Esophagus squamous epithelium (tissue), 5 donors: ENCODE results near the gene INO80E. TPM values are rescaled to one million over a fixed set of nuclear protein-coding genes. Genes with fewer than 3 reads are reported as not detected.

Experiments
- DNase-seq: peaks from one replicate; lab custom pipeline; 2025; lab: John Stamatoyannopoulos, UW
- H3K27ac ChIP-seq, 4 donors: fragments of 200-600 bp; sonication (generic); one replicate each; pipeline ENCODE4 v1.5.1; 2016 to 2019; ENCODE audit warnings: mild to moderate bottlenecking in 1 of 4
- H3K27me3 ChIP-seq, 4 donors: fragments of 200-600 bp; sonication (generic); 1 replicate in 3 of 4; 2 replicates in 1 of 4; pipeline versions ENCODE4 v1.5.1 to v1.6.0; 2017 to 2021; ENCODE audit warnings: antibody characterized with exemption in 1 of 4
- H3K36me3 ChIP-seq, 3 donors: fragments of 200-600 bp; sonication (generic); one replicate each; pipeline ENCODE4 v1.5.1; 2016 to 2019
- H3K4me1 ChIP-seq, 3 donors: fragments of 200-600 bp; sonication (generic); one replicate each; pipeline ENCODE4 v1.5.1; 2017 to 2019
- H3K4me3 ChIP-seq, 4 donors: fragments of 200-600 bp; sonication (generic); 1 replicate in 3 of 4; 2 replicates in 1 of 4; pipeline ENCODE4 v1.5.1; 2016 to 2019; ENCODE audit warnings: mild to moderate bottlenecking in 2 of 4, moderate library complexity in 1 of 4
- H3K9me3 ChIP-seq, 3 donors: fragments of 200-600 bp; sonication (generic); one replicate each; pipeline ENCODE4 v1.5.1; 2016 to 2019
- POLR2A ChIP-seq, 4 donors: fragments of 450-650 bp; IDR thresholded peaks; one replicate each; pipeline ENCODE4 v1.6.1; 2017; ENCODE audit warnings: antibody characterized with exemption in 4 of 4, mild to moderate bottlenecking in 4 of 4, moderate library complexity in 3 of 4
- WGBS, 2 donors: methylation state at CpG; one replicate each; pipeline ENCODE4 v1.1.5; 2018; 5-methylcytosine and 5-hydroxymethylcytosine counted together
- intact Hi-C: fragments of 100-400 bp; cut with DNase I; formaldehyde crosslinking; loops from one replicate; pipeline ENCODE4 v1.15.0; 2022
- total RNA-seq, 4 donors: library from RNA; depleted of rRNA; stranded (reverse); fragments of >200 nt; gene quantifications; one replicate each; pipeline ENCODE4 v1.1.0, GENCODE V29; 2016
- TF ChIP-seq, protein P1 (sequence below), 6 experiments: fragments of 450-650 bp in 4 of 6; fragments of 200-600 bp in 2 of 6; sonication (generic) in 2 of 6; IDR thresholded peaks; one replicate each; pipeline ENCODE4 v1.5.1; 2016 to 2019; ENCODE audit warnings: antibody characterized with exemption in 6 of 6, mild to moderate bottlenecking in 4 of 6, moderate library complexity in 4 of 6
- donor health status: DM: yes; HTN: yes; CAD: no.

INO80E gene
- total RNA-seq, 4 donors from 2014 or later, result 34.3 to 59.9 (median 48.0) TPM

DNA sequence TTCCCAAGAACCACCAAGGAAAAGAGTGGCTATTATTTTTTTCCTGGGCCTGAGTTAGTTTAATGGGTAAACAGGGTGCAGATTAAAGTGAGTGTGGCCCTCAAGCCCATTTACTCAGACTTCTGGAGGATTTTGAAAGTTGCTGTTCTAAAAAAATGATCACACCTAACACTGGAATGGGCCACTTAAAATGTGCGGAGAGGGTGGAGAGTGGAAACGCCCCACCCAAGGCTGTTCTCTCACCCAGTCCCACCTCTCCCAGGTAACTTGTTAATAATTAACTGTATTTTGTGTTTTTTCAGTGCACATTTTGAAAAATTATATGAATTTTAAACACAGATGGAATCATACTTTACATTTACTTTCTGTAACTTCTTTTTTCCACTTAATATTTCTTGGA, 6.0 kb upstream of the INO80E start:
- Histone ChIP-seq H3K27me3 (no peaks in the 10 kb centered on the region), H3K9me3 (no peaks in the 10 kb centered on the region), H3K4me3 (no peak overlapping the region), H3K4me1 (peaks cover 11 to 20% (median 12%) of the 10 kb centered on the region in 3 donors), H3K36me3 (peaks cover 35 to 90% (median 66%) of the 10 kb centered on the region in 3 donors), H3K27ac (no peak overlapping the region)
- TF ChIP-seq, protein P1, sequence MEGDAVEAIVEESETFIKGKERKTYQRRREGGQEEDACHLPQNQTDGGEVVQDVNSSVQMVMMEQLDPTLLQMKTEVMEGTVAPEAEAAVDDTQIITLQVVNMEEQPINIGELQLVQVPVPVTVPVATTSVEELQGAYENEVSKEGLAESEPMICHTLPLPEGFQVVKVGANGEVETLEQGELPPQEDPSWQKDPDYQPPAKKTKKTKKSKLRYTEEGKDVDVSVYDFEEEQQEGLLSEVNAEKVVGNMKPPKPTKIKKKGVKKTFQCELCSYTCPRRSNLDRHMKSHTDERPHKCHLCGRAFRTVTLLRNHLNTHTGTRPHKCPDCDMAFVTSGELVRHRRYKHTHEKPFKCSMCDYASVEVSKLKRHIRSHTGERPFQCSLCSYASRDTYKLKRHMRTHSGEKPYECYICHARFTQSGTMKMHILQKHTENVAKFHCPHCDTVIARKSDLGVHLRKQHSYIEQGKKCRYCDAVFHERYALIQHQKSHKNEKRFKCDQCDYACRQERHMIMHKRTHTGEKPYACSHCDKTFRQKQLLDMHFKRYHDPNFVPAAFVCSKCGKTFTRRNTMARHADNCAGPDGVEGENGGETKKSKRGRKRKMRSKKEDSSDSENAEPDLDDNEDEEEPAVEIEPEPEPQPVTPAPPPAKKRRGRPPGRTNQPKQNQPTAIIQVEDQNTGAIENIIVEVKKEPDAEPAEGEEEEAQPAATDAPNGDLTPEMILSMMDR (IDR thresholded peaks at IDR 0.05), result no peak
- TF ChIP-seq POLR2A (IDR thresholded peaks at IDR 0.05), result no peak
- WGBS, 2 donors, result 89 to 90% methylated on average over 2 of the region's 2 CpGs
- no peak for DNase-seq
- intact Hi-C loops, result no loop called here

DNA sequence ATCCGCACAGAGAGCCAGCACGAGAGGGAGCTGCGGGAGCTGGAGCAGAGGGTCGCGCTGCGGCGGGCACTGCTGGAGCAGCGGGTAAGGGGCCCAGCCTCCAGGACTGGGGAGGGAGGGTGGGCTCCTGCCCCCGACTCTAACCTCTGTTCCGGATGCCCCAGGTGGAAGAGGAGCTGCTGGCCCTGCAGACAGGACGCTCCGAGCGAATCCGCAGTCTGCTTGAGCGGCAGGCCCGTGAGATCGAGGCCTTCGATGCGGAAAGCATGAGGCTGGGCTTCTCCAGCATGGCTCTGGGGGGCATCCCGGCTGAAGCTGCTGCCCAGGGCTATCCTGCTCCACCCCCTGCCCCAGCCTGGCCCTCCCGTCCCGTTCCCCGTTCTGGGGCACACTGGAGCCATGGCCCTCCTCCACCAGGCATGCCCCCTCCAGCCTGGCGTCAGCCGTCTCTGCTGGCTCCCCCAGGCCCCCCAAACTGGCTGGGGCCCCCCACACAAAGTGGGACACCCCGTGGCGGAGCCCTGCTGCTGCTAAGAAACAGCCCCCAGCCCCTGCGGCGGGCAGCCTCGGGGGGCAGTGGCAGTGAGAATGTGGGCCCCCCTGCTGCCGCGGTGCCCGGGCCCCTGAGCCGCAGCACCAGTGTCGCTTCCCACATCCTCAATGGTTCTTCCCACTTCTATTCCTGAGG, 5.0 kb upstream of the INO80E start:
- 93 to 95% methylated on average over 4 to 9 of the region's 35 CpGs for WGBS, 2 donors
- DNase-seq, result no peak
- TF ChIP-seq, protein P1 (IDR thresholded peaks at IDR 0.05), result no peak
- no peak for TF ChIP-seq POLR2A (IDR thresholded peaks at IDR 0.05)
- intact Hi-C loops, result no loop called here
- H3K4me1 ChIP-seq, result peaks cover 12 to 23% (median 13%) of the 10 kb centered on the region in 3 donors
- H3K36me3 ChIP-seq, result peaks cover 25 to 80% (median 56%) of the 10 kb centered on the region in 3 donors
- H3K9me3 ChIP-seq, result no peaks in the 10 kb centered on the region
- H3K4me3 ChIP-seq, result no peak overlapping the region
- H3K27me3 ChIP-seq, result no peaks in the 10 kb centered on the region
- H3K27ac ChIP-seq, result no peak overlapping the region

DNA sequence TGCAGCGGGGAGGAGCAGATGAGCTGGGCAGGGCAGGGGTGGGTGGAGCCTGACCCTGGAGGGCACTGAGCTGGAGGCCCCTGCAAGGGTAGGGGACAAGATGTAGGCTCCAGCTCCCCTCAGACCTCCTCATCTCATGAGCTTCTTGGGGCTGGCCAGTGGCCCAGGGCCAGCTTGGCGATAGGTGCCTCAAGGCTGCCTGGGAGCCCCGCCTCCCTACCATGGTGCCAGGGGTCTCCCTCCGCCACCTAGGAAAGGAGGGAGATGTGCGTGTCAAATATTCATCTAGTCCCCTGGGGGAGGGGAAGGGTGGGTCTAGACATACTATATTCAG, 4.5 kb upstream of the INO80E start:
- no peaks in the 10 kb centered on the region for H3K9me3 ChIP-seq
- H3K27me3 ChIP-seq, result no peaks in the 10 kb centered on the region
- no peak for TF ChIP-seq POLR2A (IDR thresholded peaks at IDR 0.05)
- TF ChIP-seq, protein P1 (IDR thresholded peaks at IDR 0.05), result no peak
- DNase-seq, result no peak
- peaks cover 20 to 74% (median 51%) of the 10 kb centered on the region in 3 donors for H3K36me3 ChIP-seq
- intact Hi-C loops, result no loop called here
- H3K4me1 ChIP-seq, result peaks cover 12 to 25% (median 15%) of the 10 kb centered on the region in 3 donors
- H3K4me3 ChIP-seq, result no peak overlapping the region
- WGBS, 2 donors, result 40 to 93% methylated on average over 1 to 3 of the region's 5 CpGs
- H3K27ac ChIP-seq, result no peak overlapping the region

DNA sequence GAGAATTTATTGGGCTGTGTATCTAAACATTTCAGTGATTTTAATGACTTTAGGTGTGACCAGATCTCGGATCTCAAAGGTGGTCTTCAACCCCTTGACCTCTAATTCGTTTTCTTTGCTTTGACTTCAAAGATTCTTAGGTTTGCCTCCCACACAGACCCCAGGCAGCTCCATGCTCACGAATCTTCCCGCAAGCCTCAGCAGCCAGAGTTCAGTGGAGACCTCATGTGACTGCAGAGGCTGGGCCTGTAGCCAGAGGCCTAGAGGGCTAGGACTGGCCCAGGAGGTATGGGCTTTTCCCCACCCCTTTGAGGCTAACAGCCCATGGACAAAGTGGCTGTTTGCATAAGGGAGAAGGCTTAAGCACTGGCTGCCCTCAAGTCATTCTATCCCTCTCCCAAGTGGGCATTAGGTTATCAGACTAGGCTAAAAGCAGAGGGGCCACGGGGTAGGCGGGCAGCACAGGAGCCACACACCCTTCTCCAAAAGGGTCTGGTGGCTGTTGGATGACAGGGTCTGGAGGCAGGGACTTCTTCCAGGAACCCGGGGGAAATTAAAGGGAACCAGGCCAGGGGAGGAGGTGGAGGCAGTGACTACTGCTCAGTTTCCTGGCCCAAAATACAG, 3.6 kb upstream of the INO80E start:
- 52 to 69% methylated on average over 7 of the region's 7 CpGs for WGBS, 2 donors
- Histone ChIP-seq H3K27me3 (no peaks in the 10 kb centered on the region), H3K4me1 (peaks cover 19 to 34% (median 20%) of the 10 kb centered on the region in 3 donors), H3K4me3 (no peak overlapping the region), H3K27ac (no peak overlapping the region), H3K36me3 (peaks cover 14 to 66% (median 43%) of the 10 kb centered on the region in 3 donors), H3K9me3 (no peaks in the 10 kb centered on the region)
- no peak for DNase-seq
- TF ChIP-seq, protein P1 (IDR thresholded peaks at IDR 0.05), result no peak
- no peak for TF ChIP-seq POLR2A (IDR thresholded peaks at IDR 0.05)
- intact Hi-C loops, result no loop called here

DNA sequence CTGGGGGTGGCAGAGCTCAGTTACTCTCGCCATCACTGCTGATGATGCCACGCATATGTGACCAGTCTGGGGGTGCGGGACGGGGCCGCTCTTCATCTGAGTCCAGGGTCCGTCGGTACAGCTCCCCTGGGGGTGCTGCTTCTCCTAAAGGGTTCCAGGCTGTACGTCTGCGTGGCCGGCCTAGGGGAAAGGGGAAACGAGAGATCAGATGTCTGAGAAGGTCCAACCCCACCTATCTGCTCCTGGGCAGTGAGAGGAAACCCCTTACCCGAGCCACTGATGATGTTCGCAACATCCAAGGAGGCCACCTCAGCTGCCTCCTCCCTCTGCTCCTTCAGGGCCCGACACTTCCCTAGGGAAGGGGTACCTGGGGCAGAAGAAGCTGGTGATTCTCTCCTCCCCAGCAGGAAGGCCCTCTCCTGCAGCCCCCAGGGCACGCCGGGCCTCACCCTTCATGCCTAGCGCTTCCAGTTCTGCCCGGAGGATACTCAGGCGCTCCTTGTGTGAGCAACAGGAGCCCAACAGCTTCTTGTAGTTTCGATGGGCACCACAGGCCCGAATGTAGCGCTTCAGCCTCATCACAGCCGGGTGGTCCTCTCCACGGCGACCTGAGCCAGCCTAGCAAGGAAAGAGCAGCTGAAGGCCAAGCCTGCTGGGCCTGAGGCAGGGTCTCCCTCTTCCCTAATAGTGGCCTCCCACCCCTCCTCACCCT, 2.7 kb upstream of the INO80E start:
- Histone ChIP-seq H3K27me3 (no peaks in the 10 kb centered on the region), H3K4me3 (no peak overlapping the region), H3K27ac (no peak overlapping the region), H3K4me1 (peaks cover 19 to 35% (median 20%) of the 10 kb centered on the region in 3 donors), H3K9me3 (no peaks in the 10 kb centered on the region), H3K36me3 (peaks cover 8 to 66% (median 34%) of the 10 kb centered on the region in 3 donors)
- intact Hi-C loops, result no loop called here
- WGBS, 2 donors, result 88% methylated on average over 10 of the region's 25 CpGs; no CpG with 5 or more reads in 1 of the 2 donors
- TF ChIP-seq, protein P1 (IDR thresholded peaks at IDR 0.05), result no peak
- no peak for TF ChIP-seq POLR2A (IDR thresholded peaks at IDR 0.05)
- DNase-seq, result no peak
